AG04449 (cell line): Measurements from ENCODE around the gene TMEM182.

Source experiments
- CTCF ChIA-PET: fragments of 350-600 bp; formaldehyde crosslinking; extraction: SDS; loops from one replicate; lab custom pipeline; 2021; ENCODE audit warnings: antibody characterized with exemption; lab: Yijun Ruan, JAX
- POLR2A ChIA-PET: fragments of 400-600, 350-600 bp; formaldehyde crosslinking; extraction: SDS; loops from one replicate; lab custom pipeline; 2020; ENCODE audit warnings: antibody characterized with exemption, inconsistent platforms; lab: Yijun Ruan, JAX
- DNase-seq: peaks from one replicate; pipeline ENCODE4 v3.0.0-alpha.2; 2010; ENCODE audit warnings: low read depth, low spot score
- H3K4me3 ChIP-seq: 2 replicates; pipeline ENCODE4 v1.5.1; 2011; ENCODE audit warnings: low read depth, mild to moderate bottlenecking, control low read depth, low read length
- TF ChIP-seq, protein P1 (sequence below): IDR thresholded peaks from one replicate; pipeline ENCODE4 v1.5.1; 2011; ENCODE audit warnings: mild to moderate bottlenecking, moderate library complexity, low read length, control low read depth, inconsistent platforms; ENCODE audit not compliant: insufficient read depth; ENCODE audit errors: missing control alignments

TMEM182 gene

DNA sequence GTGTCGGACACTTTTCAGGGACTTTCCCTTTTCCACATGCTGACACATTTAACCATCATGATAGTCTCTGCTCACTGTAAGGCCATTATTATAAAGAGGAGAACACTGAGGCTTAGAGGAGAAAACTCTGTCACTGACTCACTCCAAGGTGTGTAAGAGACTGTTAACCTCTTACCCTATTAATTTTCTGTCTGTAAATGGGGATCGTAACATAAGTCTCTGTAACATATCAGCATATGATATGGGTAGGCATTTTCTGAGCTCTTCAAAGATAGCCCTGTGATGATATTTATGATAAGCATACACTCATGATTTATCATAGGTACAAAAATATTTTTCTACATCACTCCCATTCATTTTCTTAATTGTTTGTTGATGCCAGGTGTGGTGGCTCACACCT is 36.4 kb downstream of the TMEM182 start:
- no peak for DNase-seq
- ChIA-PET POLR2A (no interaction called here), CTCF (interaction anchor here (14.8 kb wide), 1 partner anchor 46 kb away, joined by 125 read pairs; no protein-coding TSS in a partner anchor)
- TF ChIP-seq, protein P1, sequence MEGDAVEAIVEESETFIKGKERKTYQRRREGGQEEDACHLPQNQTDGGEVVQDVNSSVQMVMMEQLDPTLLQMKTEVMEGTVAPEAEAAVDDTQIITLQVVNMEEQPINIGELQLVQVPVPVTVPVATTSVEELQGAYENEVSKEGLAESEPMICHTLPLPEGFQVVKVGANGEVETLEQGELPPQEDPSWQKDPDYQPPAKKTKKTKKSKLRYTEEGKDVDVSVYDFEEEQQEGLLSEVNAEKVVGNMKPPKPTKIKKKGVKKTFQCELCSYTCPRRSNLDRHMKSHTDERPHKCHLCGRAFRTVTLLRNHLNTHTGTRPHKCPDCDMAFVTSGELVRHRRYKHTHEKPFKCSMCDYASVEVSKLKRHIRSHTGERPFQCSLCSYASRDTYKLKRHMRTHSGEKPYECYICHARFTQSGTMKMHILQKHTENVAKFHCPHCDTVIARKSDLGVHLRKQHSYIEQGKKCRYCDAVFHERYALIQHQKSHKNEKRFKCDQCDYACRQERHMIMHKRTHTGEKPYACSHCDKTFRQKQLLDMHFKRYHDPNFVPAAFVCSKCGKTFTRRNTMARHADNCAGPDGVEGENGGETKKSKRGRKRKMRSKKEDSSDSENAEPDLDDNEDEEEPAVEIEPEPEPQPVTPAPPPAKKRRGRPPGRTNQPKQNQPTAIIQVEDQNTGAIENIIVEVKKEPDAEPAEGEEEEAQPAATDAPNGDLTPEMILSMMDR = no peak
- no peak overlapping the region for H3K4me3 ChIP-seq

DNA sequence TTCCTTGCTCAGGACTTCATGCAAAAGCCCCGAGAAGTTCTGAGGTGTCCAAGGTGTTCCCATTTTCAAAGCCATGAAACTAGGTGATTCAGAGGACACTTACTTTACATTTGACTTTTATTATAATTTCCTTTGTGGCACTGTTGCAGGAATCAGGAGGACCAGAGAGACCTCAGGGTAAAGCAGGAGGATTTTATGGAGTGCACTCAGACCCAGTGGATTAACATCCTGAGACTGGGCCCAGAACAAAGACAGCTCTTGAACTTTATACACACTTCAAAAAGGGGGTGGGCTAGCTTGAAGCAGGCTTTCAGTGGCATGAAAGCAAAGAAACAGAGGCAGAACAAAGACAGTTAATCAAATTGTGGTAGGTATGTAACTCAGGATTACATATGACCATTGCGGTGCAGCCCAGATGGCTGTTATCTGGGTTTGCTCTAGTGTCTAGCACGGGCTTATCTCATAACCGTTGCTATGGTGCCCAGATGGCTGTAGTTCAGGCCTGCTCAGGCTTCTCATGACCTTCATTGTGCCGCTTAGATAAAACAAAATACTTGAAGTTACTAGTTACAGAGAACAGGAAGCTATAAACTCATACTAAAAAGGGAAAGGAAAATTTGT is 39.4 kb downstream of the TMEM182 start:
- CTCF ChIA-PET = interaction anchor here (14.8 kb wide), 1 partner anchor 49 kb away, joined by 125 read pairs; no protein-coding TSS in a partner anchor
- TF ChIP-seq, protein P1 = no peak
- POLR2A ChIA-PET = no interaction called here
- H3K4me3 ChIP-seq = no peak overlapping the region
- no peak for DNase-seq

DNA sequence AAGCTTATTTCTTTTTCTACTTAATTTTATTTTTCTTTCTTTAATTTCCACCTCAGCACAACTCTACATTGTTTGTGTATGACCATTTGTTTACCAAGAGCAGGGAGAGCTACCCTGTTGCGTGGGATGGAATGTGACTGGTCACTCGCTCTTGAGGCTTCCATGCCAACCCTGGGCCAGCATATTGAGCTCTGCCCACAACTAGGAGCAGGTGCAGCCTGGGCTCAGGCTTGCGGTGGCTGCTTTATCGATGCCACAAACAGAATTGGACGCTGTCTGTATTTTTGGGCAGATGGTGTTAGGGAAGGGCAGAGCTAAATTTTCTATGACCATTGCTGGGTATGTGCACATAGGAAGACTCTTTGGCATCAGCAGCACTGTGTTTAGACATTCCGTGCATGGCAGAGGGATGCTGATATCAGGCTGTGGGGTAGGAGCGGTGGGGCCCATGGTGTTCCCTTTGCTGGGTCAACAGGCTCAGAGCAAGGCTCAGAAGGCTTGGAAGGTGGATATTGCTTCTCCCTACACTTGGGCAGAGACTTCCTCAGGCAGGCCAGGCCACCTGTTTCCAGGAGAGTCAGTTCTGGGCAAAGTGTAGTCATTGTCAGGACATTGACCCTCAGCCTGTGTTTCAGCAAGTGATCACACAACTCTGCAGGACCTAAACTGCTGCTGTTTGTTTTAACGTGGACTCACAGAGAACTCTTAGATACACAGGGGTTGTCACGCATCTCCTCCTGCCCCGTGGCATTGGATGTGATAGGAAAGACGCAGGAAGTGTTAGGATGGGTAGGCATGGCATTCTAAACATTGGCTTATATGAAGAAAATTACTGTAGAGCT is 40.2 kb downstream of the TMEM182 start:
- DNase-seq = no peak
- ChIA-PET CTCF (interaction anchor here (14.8 kb wide), 1 partner anchor 50 kb away, joined by 125 read pairs; no protein-coding TSS in a partner anchor), POLR2A (no interaction called here)
- TF ChIP-seq, protein P1 = no peak
- no peak overlapping the region for H3K4me3 ChIP-seq

DNA sequence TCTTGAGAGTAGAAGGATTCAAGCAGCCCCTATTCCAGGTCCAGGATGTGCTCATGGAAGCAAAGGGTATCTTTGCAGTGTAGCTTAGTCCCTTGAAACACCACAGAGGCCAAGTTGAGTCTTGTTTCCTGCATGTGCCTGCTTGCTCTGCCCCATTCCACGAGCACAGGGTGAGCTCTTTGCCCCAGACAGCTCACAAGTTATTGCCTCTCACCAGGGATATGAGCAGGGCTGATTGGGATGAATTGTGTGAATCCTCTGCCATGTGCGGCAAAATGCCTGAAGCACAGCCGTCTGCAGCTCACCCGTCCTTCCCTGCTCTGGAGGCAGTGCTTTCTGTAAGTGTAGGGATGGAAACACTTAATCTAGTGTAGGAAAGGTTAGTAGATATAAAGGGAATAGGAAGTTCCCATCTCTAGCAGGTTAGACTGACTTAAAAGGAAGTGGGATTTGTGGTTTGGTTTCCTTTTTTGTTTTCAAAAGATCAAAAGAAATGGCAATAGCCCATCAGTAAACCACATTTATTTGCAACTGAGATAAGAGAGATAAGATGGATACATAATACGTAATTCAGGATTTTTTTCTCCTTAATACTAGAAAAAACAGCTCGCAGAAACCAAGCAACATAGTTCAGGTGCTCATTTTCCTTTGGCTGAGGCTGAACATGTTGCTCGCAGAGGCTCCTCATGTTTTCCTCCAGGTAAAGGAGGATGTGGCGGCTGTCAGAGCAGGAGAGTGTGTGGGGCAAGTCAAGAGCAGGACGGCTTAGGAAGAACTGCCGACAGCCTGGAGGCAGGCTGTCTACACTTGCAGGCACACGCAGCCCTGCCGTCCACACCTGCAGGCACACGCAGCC is 41.4 kb downstream of the TMEM182 start:
- ChIA-PET CTCF (interaction anchor here (14.8 kb wide), 1 partner anchor 51 kb away, joined by 125 read pairs; no protein-coding TSS in a partner anchor), POLR2A (no interaction called here)
- TF ChIP-seq, protein P1 = no peak
- DNase-seq = no peak
- no peak overlapping the region for H3K4me3 ChIP-seq

DNA sequence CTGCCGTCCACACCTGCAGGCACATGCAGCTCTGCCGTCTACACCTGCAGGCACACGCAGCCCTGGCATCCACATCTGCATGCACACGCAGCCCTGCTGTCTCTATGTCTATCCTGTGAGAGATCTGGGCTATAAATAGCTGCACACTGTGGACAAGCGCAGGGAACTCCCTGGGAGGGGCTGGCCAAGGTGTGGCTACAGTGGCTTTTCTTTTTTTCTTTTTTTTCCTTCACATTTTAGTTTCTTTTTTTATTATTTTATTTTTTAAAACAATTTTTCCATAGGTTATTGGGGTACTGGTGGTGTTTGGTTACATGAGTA is 42.0 kb downstream of the TMEM182 start:
- POLR2A ChIA-PET = no interaction called here
- no peak overlapping the region for H3K4me3 ChIP-seq
- CTCF ChIA-PET = interaction anchor here (1.2 to 14.8 kb wide), 2 partner anchors 12 to 52 kb away, joined by 4 to 125 read pairs; no protein-coding TSS in a partner anchor
- DNase-seq = no peak
- TF ChIP-seq, protein P1 = no peak
